ENCODE measurements around the gene FGFR1OP2.

- TF ChIP-seq, protein P1, sequence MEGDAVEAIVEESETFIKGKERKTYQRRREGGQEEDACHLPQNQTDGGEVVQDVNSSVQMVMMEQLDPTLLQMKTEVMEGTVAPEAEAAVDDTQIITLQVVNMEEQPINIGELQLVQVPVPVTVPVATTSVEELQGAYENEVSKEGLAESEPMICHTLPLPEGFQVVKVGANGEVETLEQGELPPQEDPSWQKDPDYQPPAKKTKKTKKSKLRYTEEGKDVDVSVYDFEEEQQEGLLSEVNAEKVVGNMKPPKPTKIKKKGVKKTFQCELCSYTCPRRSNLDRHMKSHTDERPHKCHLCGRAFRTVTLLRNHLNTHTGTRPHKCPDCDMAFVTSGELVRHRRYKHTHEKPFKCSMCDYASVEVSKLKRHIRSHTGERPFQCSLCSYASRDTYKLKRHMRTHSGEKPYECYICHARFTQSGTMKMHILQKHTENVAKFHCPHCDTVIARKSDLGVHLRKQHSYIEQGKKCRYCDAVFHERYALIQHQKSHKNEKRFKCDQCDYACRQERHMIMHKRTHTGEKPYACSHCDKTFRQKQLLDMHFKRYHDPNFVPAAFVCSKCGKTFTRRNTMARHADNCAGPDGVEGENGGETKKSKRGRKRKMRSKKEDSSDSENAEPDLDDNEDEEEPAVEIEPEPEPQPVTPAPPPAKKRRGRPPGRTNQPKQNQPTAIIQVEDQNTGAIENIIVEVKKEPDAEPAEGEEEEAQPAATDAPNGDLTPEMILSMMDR (IDR thresholded peaks at IDR 0.05 in 4 of 5, conservative IDR thresholded peaks at IDR 0.05 in 1 of 5) = no peak
- no peak for TF ChIP-seq POLR2A (IDR thresholded peaks at IDR 0.05)
Observed at GRCh38 chr12:26896913-26897312, 41.4 kb upstream of the FGFR1OP2 start.

Measured in gastrocnemius medialis (tissue), 4 donors.